GM18508 (cell line): ENCODE measurements around the gene CASR.

ENCODE experiments used
- ATAC-seq: cut with Tn5 transposase; IDR thresholded peaks from one replicate; pipeline ENCODE4 v1.9.1; 2021; ENCODE audit warnings: moderate number of reproducible peaks; ENCODE audit not compliant: insufficient read depth, unreplicated experiment

Gene CASR

DNA sequence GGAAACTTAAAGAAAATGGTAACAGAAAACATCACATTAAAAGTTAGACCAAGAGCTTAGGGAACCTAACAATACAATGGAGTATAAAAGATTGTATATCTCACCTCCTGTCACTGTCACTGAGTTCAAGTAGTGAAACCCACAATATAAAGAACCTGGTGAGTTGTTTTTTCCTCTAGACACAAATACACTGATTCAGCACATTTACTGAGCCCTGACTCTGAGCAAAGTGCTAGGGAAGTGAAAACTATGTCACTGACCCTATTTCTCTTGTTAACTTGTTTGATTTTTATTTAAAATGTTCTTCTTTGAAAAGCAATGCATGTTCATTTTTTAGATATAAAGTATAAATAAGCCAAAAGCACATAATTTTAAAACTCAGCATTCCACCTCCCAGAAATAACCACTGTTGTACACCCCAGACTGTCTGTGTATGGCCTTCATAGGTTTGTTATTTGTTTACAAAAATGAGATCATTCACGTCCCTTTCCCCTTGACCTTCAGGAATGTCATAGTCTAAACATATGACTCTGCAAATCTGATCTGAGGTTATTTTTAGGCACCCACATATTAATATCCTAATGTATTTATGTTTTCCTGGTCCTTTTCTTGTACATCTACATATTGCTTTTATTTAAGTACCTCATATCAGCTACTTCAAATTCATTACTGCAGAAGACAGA lies 72.4 kb downstream of the CASR start:
- peak; percentile 57 for ATAC-seq

DNA sequence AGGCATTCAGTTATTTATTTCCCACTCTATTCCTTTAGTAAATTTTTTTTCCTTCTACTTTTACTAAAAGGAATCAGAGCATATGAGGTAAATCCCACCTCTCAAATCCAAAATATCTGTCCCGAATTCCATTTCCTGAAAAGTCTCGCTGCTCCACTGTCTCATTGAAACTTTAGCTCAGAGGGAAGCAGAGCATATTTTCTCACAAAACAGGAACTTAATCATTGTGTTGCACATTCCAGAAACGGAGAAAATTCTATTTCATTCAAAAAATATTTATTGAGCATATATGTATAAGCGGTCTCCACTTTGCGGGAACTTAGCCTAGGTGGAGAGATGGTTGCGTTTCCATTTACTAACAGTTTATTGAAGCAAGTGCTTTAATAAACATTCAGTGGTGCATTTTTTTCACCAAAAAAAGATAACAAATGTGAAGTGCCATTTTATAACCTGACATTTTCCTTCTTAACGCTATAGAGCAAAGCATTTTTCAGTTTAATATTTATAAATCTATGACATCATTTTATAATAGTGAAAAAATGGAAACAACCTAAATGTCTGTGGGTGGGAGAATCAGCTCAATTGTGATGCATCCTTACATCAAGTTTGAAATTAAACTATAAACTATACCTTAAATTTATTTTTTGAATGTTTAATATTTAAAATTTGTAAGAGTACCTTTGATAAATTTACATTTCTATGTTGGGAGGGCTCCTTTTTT lies 74.3 kb downstream of the CASR start:
- no peak for ATAC-seq

DNA sequence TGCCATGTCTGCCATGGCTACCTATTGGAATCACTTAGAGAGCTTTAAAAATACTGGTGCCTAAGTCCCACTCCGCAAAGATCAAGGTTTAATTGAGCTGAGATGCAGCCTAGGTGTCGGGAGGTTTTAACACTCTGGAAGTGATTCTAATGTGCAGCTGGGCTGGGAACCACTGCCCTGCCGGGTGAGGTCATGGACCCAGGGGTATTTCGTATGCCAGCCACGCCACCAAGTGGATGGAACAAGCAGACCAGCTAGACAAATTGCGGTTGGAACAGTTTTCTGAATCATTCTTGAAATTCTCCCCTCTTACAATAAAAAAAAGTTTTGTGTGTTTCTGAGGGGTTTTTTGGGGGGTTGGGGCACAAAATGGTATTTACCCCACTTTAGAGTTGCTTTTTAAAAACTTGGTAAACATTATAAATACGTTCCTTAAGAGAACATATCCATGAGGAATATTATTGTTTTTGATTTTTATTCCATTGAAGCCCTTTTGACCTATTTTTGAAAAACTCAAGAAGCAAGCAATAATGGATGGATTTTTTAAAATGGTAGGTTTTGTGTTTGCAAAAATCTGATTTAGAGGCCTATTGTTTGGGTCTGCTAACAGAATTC lies 75.4 kb downstream of the CASR start:
- peak; percentile 46 for ATAC-seq

DNA sequence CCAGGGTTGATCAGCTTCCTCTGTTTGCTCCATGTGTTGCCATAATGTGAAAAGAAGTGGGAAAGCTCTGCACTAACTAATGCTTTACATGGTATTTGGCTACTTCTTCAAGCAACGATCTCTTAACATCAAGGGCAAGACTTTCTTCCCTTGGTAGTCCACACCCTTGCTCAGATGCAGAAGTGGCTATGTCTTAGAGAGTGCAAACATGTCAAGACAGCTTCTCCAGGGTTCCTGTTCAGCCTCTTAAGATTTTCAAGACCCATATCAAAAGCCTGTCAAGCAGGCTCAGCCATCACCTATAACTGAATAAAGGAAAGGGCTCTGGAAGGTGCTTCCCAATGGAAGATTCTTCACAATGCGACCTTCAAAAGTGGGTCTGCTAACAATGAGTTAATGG lies 76.7 kb downstream of the CASR start:
- no peak for ATAC-seq

DNA sequence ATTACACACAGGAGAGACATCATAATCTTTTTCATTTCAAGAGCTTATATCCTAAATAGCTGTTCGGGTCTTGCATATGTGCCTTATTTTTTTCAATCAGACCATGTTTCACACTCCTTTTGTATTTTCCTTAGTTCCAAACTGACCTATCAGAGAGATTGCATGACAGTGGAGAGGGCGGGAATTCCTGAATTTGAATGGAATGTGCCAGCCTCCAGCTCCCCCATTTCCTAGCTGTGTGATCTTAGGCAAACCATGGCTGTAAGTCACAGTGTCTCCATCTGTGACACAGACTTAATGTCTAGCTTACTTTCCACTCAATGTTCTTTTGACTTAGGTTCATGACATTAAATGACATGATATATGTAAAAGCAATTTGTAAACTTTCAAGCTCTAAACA lies 79.6 kb downstream of the CASR start:
- no peak for ATAC-seq

DNA sequence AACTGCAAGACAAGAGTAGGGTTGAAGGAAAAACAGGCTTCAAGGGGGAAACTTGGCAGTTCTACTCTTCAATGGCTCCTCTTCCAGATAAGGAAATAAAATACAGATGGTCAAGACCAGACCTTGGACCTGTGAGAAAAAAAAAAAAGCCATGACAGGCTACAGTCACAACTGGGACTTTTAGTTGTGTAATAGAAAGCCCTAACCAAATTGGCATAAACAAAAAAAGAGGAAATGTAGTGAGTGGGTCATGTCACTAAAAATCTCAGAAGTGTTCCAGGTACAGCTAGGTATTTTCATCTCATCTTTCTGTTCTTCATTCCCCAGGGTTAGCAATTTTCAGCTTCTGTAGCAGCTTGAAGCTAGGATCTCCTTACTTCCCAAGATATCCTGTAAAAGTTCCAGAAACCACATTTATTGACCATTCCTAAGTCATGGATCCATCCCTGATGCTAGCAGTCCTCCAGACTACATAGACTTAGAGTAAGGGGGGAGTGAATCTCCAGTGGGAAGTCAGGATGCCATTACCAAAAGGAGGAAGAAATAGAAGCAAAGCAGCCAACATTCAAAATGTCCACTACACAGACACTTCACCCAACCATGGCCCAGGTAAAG lies 80.6 kb downstream of the CASR start:
- no peak for ATAC-seq

DNA sequence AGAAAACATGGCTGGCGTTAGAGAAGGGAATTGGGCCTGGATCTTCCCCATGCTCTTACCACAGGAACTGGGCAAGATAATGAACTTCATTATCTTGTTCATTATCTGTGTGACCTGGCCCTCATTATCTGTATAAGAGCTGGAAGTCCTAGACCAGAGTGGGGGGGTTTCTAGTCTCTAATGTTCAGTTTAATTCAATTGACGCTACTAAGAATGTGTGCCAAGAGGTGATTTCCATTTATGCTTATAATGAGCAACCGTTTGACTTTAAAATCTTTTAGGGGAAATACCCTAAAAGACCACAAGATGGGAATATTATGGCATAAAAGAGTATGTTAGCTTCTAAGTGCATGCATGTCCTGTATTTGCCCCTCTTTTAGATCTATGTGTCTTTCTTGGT lies 82.5 kb downstream of the CASR start:
- ATAC-seq, result no peak

DNA sequence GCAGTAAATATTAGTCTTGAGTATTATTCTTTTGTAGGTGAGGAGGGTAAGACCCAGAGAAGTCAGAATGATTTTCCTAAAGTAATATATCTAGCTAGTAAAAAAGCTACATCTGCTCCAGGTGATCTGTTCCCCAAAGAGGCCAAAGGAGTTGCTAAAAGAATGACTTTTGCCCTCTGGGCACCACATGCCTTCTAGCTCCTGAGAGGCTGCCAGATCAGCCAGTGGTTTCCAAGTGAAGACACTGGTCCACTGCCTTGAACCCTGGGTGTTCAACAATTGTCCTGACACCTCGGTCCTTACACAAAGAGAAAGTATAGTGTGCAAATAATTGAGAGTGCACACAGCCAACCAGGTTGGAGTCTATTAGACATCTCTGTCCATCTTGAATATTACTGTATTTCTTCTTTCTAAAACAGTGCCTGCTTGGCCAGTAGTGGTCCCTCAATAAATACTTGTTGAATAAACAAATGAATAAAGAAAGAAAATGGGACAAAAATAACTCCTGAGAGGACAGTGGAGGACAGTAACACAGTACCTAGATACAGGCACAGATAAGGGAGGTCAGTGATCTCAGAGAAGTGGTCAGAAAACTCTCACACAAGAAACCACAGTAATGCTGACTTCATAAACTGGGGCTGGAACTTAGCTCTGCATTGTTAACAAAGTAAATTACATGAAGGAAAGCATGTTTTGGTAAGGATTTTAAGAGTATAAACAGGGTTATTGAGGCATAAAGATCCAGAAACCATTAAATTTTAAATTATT lies 85.0 kb downstream of the CASR start:
- ATAC-seq, result no peak

DNA sequence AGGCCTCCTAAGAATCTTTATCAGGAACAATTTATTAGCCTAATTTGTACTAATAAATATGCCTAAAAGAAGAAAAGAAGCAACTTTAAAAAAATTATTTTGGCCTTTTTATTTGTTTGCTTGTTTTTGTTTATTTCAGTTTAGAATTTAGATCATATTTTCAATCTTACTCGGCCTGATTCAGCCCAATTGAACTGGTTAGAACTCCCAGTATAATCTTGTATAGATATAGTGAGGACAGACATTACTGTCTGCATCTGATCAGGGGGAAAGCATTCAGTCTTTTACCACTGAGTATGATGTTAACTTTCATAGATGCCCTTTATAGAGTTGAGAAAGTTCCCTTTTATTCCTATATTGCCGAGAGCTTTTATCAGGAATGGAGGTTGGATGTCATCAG lies 85.6 kb downstream of the CASR start:
- no peak for ATAC-seq

DNA sequence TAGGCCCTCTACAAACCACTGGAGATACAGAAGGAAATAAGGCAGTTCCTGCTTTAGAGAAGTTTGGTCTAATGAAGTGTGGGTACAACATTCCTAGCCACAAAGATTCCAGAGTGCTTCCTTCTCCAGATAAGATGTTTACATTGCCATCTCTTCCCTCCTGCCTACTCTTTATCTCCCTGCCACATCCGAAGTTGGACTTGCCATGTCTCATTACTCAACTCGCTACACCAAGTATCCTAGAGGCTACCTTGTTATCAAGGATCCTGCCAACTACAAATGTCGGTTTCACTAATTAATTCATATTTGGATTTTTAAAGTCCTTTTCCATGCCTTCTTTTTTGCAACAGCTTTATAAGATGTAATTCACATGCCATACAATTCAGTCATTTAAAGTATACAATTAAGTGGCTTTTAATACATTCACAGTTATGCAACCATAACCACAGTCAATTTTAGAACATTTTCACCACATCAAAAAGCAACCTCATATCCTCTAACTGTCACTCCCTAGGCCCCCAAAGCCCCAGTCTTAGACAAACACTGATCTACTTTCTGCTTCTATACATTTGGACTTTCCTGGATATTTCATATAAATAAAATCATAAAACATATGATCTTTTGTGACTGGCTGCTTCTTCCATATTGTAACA lies 87.9 kb downstream of the CASR start:
- ATAC-seq, result no peak

DNA sequence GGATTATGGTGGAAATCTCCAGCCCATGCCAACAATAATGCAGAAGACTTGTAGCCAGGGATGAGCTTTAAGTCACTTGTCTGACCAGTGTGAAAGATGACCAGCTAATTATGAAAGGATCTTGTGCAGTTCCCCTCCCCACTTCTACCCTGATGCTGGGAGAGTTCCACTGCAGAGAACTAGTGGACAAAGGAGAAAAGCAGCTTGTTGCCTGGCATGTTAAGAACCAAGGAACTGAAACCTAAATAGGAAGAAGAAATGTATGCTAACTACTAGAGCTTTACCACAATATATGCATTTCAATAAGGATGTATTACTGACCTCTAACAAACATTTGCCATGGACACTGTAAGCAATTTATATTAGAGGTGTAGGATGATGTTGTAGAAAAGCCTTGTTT lies 89.4 kb downstream of the CASR start:
- ATAC-seq, result no peak

DNA sequence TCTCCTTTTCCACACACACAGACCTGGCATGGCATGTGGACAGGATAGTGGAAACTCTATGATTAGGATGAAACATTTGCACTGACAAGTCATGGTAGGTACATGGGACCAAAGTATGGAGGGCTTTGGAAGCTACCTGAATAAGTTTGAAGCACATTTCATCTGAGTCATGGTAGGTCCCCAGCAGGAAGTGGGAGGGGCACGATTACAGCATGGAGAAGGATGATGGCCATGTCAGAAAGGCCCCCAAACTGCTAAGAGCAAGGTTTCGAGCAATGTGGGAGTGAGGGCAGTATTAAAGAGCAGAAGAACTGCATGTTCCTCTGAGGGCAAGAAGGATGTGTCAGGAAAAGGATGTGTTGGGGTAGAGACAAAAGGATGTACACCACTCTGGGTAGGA lies 90.0 kb downstream of the CASR start:
- no peak for ATAC-seq

DNA sequence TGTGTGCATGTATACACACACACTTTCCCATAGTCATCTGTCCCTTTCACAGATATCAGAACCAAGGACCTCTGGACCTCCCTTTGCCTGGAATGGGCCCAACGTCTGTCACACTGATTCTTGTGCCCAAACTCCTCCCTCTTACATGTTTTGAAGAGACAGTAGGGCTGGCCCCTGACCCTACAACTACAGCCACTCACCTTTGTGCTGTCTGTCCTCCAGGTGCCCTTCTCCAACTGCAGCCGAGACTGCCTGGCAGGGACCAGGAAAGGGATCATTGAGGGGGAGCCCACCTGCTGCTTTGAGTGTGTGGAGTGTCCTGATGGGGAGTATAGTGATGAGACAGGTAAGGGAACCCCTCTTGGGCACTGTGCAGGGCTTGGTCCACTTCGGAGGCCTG lies 98.4 kb downstream of the CASR start:
- ATAC-seq, result no peak

DNA sequence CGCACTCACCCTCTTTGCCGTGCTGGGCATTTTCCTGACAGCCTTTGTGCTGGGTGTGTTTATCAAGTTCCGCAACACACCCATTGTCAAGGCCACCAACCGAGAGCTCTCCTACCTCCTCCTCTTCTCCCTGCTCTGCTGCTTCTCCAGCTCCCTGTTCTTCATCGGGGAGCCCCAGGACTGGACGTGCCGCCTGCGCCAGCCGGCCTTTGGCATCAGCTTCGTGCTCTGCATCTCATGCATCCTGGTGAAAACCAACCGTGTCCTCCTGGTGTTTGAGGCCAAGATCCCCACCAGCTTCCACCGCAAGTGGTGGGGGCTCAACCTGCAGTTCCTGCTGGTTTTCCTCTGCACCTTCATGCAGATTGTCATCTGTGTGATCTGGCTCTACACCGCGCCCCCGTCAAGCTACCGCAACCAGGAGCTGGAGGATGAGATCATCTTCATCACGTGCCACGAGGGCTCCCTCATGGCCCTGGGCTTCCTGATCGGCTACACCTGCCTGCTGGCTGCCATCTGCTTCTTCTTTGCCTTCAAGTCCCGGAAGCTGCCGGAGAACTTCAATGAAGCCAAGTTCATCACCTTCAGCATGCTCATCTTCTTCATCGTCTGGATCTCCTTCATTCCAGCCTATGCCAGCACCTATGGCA lies 100.5 kb downstream of the CASR start:
- no peak for ATAC-seq

DNA sequence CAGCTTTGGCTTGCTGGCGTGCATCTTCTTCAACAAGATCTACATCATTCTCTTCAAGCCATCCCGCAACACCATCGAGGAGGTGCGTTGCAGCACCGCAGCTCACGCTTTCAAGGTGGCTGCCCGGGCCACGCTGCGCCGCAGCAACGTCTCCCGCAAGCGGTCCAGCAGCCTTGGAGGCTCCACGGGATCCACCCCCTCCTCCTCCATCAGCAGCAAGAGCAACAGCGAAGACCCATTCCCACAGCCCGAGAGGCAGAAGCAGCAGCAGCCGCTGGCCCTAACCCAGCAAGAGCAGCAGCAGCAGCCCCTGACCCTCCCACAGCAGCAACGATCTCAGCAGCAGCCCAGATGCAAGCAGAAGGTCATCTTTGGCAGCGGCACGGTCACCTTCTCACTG lies 101.0 kb downstream of the CASR start:
- ATAC-seq, result no peak

DNA sequence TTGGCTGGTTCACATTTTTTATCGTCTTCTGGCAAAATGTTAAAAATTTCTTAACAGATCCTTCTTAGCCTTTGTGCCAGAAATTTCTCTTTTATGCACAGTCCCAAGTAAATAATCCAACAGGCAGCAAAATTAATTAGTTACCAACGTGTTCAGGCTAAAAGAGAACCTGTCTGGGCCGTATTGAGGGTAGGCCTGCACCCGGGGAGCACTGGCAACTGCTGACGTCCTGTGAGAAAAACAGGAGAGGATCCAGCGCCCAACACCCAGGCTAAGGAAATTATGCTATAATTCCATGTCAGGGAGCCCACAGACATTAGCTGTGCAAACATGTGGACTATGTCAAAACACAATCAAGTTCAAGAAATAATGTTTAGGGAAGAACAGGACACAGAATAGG lies 110.9 kb downstream of the CASR start:
- no peak for ATAC-seq

DNA sequence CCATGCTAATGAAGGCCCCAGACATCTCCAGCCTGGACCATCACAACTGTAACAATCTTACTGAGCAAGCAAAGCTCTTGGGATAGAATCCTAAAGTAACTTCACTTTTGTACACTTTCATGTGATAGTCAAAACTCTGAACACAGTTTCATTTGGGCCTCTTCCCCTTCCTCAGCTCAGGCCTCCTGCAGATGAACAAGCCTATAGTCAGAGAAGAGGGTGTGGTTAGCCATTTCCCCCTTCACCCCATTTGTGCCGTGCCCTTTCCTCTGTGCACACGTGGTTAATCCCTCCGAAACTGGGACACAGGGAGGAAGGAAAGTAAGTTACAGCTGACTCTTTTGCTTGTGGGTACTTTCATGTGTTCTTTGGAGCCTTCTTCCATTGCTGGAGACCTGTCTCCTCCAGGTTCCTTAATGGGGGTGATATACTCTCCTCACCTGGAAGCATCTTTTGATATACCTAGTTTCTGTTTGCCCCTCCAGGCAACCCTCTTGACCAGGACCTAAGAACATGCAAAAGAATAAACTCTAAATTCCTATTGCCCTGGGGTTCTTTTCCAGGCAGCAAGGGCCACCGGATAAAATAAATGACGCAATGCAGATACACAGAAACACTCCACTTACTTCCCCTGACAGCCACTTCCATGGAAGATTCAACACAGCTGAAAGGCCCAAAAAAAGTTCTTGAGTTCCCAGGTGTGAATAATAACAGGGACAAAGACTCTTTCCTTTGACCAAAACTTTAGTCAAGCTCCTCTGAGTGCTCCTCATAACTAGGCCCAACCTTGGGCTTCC lies 112.0 kb downstream of the CASR start:
- no peak for ATAC-seq

DNA sequence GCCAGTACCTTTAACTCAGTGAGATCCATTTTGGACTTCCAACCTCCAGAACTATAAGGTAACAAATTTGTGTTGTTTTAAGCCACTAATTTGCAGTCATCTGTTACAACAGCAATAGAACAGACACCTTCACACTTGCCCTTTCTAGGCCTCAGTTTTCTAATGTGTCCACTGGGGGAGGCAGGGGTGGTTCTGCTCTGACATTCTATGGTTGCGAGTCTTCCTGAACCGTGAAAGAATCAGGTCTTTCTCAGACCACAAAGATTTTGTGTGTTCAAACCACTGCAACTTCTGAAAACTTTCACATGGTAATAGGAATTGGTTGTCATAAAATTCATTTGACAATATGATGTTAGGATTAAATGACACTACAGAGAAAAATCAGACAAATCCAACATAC lies 114.8 kb downstream of the CASR start:
- no peak for ATAC-seq

DNA sequence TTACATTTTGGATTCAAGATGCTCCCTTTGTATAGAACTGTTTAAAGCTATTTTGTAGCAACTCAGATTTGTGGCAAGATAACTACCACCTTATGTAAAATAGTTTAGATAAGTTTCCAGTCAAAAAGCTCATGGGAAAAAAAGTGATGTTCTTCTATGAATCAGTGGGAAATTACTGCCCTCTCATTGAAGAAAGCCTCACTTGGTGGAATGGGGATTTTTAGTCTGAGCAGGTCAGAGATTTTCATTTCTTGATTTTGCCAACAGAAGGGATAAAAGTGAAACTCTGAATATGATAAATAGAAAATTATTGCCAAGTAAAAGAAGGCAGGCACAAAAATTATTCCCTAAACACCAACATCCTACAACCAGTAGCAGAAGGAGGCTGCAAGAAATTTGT lies 115.7 kb downstream of the CASR start:
- no peak for ATAC-seq
